T1000 (cell line): ENCODE results near the gene WWP2.

ENCODE experiments used
- DNase-seq: peaks from one replicate; lab custom pipeline; 2025; ENCODE audit warnings: mixed read lengths; lab: John Stamatoyannopoulos, UW

WWP2 gene

GRCh38 chr16:69858191-69859104 is 96.3 kb downstream of the WWP2 start:
- no peak for DNase-seq

- no peak for DNase-seq
Measured at GRCh38 chr16:69859105-69859989, 97.2 kb downstream of the WWP2 start.

GRCh38 chr16:69860233-69861231 is 98.4 kb downstream of the WWP2 start:
- DNase-seq = no peak

GRCh38 chr16:69861292-69862030 is 99.3 kb downstream of the WWP2 start:
- no peak for DNase-seq

DNA sequence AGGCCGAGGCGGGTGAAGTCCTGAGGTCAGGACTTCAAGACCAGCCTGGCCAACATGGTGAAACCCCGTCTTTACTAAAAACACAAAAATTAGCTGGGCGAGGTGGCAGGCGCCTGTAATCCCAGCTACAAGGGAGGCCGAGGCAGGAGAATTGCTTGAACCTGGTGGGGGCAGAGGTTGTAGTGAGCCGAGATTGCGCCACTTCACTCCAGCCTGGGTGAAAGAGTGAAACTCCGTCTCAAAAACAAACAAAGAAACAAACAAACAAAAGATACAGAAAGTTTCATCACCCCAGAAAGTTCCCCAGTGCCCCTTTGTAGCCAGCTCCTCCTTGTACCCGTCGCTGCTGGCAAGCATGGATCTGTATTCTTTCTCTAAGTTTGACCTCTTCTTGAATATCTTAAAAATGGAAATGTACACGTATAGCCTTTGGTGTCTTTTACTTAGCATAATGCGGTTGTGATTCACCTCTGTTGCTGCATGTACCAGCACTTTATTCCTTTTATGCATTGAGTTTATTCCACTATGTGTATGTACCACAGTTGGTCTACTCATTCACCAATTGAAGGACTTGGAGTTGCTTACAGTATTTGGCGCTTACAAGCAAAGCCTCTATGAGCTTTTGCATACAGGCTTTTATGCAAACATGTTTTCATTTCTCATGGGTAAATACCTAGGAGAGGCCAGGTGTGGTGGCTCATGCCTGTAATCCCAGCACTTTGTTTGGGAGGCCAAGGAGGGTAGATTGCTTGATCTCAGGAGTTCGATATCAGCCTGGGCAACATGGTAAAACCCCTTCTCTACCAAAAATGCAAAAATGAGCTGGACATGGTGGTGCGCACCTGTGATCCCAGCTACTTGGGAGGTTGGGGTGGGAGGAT is 101.5 kb downstream of the WWP2 start:
- no peak for DNase-seq

DNA sequence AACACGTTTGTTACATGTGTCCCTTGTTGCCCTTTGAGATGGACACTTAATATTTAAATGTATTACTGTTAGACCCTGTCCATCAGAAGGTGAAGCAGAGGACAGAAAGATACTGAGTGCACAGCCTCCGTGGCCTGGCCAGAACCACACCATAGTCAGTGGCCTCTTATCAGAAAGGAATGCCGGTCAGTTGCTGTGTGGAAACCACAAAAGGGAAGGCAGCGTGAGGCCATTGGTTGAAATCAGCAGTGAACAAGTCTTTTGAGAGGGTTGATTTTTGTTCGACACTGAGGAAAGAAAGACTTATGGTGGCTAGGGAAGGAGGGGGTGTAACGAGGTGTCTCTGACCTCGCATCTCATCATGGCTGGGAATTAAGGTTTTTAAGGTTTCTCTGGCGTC is 103.6 kb downstream of the WWP2 start:
- no peak for DNase-seq

DNA sequence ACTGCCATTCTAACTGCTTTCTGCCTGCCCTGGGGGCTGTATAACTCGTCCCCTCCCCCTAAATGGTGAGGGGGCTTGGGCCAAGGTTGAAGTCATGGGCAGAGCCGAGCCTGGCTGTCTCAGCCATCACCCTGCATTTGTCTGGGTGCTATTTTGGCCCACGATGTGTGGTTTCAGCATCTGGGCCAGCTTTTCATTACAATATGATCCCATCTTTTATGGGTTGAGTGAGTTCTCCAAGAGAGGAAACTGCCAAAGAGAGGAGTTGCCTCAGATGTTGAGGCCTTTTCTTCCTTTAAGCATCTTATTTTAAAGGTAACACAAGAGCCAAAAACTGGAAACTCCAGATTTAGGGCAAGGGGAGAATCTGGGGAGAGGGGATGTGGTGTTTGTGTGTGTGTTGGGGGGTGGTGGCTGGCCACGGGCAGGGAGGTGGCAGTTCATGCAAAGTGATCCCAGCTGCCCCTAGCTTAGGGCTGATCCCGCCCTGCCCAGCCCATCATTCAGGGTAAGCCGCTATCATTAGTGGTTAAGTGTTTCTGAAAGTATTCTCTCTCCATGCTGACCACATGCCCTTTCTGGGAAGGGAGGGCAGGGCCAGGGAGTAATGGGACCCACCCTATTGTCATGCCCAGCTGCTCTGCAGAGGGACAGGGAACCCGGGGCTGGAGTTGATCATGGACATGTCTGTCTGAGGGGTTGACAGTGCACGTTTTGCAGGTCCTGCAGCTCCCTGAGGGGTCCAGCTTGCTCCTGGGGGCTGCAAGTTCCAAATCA is 105.8 kb downstream of the WWP2 start:
- no peak for DNase-seq

DNA sequence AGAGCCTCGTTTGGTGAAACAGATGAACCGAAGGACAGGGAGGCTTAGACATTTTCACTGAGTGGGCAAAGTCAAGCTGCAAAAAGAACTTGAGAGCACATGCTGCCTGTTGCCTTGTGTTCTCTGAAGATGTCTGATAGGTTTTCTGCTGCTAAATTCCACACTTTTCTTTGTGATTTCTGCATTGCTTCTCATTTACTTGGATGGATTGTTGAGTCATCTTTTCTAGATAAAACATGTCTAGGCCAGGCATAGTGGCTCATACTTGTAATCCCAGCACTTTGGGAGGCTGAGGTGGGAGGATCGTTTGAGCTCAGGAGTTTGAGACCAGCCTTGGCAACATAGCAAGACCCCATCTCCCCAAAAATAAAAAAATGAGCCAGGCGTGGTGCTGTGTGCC is 108.6 kb downstream of the WWP2 start:
- DNase-seq = no peak

DNA sequence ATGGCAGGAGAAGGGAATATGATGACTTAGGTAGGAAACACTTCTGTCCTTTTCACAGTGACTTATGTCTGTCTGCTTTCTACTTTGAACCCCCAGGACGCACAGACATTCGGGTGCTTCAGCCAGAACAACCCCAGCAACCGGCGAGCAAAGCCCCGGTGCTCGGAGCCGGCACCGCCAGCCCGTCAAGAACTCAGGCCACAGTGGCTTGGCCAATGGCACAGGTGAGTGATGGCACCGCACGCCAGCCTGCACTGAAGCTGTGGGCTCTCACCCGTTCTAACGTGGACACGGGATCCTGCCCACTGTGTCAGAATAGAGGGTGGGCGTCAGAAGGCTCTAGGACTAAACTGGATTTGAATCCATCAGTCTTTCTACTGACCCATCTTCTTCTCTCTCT is 109.6 kb downstream of the WWP2 start:
- no peak for DNase-seq

DNA sequence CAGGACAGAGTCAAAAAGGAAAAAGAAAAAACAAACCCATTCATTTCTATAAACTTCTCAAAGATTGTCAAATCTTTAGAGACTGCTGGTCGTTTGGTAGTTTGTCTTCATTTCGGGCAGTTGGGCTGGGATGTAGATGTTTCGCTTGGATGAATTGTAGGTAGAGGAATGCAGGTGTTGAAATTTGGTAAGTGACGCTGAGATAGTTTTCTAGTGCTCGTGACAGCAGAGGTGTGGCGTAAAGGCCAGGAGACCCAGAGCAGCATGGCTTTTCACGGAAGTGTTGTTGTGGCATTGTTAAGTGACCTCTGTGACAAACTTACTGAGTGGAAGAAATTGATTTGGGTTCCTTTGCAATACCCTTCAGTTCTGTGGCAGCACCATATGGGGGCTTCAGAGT is 110.8 kb downstream of the WWP2 start:
- no peak for DNase-seq

DNA sequence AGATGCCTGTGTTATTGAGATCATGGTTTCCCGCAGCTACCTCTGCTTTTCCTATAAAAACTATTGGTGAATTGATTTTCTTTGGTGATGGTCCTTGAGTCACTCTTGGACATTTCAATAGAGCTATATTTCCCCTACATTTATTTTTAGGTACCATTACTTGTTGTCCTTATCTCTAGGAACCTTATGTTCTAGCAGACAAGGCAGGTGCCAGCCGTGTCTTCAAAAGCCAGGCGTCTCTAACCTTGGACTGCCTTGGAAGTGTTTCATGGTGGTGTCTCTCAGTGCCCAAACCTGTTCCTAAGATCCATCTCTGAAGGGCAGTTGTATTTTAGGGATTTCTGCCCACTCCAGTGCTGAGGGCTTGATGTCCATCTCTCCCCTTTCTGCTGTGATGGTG is 111.7 kb downstream of the WWP2 start:
- DNase-seq = no peak

DNA sequence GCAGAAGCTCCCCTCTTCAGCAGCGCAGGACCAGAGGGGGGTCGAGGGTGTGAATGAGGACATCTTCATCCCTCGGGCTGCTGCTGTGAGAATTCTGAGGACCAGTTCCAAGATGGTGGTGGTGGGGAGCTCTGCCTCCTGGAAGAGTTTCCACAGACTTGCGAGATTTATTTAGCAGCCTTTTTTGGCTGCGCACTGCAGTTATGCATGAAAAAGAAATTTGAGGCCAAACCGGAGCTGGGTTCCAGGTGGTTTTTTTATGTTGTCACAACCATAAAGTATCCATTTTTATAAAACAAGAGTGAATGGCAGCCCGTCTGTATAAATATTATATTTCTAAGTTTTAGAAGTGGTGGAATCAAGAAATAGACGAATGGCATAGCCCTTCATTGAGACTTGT is 112.1 kb downstream of the WWP2 start:
- no peak for DNase-seq

DNA sequence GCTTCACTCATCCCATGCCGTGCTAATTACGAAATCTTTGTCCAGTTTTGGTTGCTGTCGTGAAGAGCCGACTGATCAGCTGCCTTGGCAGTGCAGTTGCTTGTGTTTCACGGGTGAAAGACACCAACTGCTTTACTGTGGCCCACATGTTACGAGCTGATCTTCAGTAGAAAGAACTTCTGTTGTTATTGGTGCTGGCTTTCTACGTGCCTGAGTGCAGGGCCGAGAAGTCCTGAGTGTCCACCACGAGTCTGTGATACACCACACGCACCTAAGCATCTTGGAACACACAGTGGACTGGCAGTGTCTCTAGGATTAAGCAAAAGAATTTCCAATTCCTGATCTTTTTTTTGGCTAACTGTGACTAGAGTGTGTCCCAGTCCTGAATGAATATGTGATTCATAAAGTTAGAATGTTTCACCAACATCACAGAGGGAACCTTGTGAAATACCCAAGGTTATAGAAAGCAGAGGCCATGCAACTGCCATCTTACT is 118.6 kb downstream of the WWP2 start:
- no peak for DNase-seq

GRCh38 chr16:69881141-69881540 is 119.0 kb downstream of the WWP2 start:
- no peak for DNase-seq

GRCh38 chr16:69883744-69884143 is 121.6 kb downstream of the WWP2 start:
- DNase-seq = no peak

DNA sequence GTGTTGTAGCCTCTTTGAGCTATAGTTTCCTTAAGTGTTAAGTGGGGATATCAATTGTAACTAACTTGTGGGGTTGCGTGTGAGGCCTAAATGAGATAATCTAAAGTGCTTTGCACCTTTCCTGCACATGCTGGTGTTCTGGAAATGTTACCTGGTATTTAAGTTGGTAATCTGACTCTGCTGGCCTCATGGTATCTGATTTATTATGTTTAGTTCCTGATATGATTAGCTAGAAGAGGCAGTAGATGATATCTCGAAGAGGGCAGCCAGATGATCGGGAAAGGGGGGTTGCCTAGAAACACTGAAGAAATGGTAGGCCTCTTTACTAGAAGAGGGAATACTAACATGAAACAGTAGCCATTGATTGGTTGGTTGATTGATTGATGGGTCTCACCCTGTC is 123.6 kb downstream of the WWP2 start:
- DNase-seq = no peak

- DNase-seq = no peak
Measured at GRCh38 chr16:69886726-69887125, 124.6 kb downstream of the WWP2 start.

DNA sequence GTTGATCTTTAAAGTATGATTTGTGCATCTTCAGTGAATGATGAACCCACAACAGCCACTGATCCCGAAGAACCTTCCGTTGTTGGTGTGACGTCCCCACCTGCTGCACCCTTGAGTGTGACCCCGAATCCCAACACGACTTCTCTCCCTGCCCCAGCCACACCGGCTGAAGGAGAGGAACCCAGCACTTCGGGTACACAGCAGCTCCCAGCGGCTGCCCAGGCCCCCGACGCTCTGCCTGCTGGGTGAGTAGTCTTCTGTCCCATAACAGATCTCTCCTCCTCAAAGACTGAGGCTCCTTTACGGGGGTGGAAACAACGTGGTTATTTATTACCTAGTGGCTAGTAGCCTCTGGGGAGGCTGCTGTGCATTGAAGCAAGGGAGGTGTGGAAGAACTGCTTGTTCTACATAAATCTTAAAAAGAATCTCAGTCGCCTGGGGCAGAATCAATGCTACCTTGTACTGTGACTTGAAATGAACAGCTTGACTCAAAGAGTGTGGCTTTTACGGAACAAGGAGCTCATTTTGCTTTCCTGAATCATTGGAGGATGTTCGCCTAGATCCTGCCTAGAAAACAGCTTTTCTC is 126.0 kb downstream of the WWP2 start:
- no peak for DNase-seq
